Measurements from ENCODE around the gene SRGAP3.

DNA sequence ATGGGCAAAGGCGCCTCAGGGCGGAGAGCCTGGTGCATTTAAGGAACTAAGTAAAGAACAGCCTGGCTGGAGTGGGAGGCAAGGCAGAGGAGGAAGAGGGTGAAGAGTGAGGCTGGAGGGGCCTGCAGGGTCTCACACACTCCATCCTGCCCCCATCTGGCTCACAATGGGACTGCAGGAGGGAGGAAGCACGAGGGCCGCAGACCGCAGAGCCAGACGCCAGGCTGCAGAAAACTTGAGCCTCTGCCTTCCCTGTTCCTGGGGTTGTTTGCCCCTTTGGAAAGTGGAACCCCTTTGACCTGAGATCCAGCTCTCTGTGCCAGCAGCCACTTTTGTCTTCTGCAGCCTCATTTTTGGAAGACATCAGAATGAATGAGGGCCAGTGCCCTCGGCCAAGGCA is 138.0 kb downstream of the SRGAP3 start:
- TF ChIP-seq CREM (IDR thresholded peaks at IDR 0.05; ENCODE audit: low read depth) (no peak), BCLAF1 (IDR thresholded peaks at IDR 0.05) (no peak), RAD21 (IDR thresholded peaks at IDR 0.05; ENCODE audit: insufficient read depth, low read depth, low read length) (no peak), CBFB (IDR thresholded peaks at IDR 0.05; ENCODE audit: low read depth) (no peak), USF2 (IDR thresholded peaks at IDR 0.05; ENCODE audit: borderline replicate concordance, low read depth, low read length) (no peak)
- TF ChIP-seq, protein P1, sequence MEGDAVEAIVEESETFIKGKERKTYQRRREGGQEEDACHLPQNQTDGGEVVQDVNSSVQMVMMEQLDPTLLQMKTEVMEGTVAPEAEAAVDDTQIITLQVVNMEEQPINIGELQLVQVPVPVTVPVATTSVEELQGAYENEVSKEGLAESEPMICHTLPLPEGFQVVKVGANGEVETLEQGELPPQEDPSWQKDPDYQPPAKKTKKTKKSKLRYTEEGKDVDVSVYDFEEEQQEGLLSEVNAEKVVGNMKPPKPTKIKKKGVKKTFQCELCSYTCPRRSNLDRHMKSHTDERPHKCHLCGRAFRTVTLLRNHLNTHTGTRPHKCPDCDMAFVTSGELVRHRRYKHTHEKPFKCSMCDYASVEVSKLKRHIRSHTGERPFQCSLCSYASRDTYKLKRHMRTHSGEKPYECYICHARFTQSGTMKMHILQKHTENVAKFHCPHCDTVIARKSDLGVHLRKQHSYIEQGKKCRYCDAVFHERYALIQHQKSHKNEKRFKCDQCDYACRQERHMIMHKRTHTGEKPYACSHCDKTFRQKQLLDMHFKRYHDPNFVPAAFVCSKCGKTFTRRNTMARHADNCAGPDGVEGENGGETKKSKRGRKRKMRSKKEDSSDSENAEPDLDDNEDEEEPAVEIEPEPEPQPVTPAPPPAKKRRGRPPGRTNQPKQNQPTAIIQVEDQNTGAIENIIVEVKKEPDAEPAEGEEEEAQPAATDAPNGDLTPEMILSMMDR (IDR thresholded peaks at IDR 0.05 in 2 of 3, conservative IDR thresholded peaks at IDR 0.05 in 1 of 3; ENCODE audit: control insufficient read depth in 2 of 3, extremely low read depth in 1 of 3, insufficient read depth in 1 of 3, low read depth in 3 of 3, low read length in 3 of 3), result peak in 2 of 3 experiments; percentile 6 to 17; a peak in 1 of 6 replicates
